ENCODE data around the gene IQGAP3.

The IQGAP3 gene

GRCh38 chr1:156508955-156509234 is 63.5 kb downstream of the IQGAP3 start:
- TF ChIP-seq, protein P1, sequence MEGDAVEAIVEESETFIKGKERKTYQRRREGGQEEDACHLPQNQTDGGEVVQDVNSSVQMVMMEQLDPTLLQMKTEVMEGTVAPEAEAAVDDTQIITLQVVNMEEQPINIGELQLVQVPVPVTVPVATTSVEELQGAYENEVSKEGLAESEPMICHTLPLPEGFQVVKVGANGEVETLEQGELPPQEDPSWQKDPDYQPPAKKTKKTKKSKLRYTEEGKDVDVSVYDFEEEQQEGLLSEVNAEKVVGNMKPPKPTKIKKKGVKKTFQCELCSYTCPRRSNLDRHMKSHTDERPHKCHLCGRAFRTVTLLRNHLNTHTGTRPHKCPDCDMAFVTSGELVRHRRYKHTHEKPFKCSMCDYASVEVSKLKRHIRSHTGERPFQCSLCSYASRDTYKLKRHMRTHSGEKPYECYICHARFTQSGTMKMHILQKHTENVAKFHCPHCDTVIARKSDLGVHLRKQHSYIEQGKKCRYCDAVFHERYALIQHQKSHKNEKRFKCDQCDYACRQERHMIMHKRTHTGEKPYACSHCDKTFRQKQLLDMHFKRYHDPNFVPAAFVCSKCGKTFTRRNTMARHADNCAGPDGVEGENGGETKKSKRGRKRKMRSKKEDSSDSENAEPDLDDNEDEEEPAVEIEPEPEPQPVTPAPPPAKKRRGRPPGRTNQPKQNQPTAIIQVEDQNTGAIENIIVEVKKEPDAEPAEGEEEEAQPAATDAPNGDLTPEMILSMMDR (IDR thresholded peaks at IDR 0.05; ENCODE audit: control insufficient read depth, insufficient read depth, low read depth, low read length, missing control alignments), result no peak

DNA sequence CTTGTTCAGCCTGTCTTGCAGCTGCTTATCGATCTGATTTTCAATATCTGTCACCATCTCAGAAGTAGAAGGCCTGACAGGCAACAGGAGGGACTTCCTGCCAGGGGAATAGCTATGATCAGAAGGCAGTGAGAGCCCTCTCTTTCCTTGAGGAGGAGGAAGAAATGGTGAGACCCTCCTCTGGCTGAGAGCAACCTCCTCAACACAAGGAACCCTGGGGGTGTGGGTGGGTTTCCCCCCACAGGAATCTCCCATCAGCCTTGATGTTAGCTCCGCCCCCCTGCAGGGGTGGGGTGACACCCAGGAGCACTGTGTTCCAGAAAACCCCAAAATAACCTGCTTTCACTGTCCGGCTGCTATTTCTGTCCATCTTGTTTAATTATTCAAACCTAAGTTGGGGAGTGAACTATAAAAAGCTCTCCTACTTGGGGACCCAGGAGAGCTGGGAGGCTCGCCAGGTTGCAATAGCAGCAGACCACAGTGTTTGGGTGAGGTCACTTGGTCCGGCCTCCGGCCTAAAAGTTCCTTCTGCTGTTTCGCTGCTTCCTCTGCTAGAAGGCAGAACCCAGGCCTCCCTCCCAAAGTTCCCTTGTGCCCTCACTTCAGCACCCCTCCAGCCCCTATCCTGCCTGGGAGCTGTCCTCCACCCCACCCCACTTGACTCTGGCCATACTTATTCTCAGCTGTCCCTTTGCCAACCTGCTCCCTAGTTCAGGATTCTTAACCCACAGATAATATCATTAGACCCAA is 64.0 kb downstream of the IQGAP3 start:
- TF ChIP-seq, protein P1 (IDR thresholded peaks at IDR 0.05; ENCODE audit: control insufficient read depth, insufficient read depth, low read depth, low read length, missing control alignments), result no peak
- no peak for DNase-seq (ENCODE audit: low read depth)
- no peak overlapping the region for H3K4me3 ChIP-seq (ENCODE audit: control insufficient read depth, low read depth, low read length)

More at GRCh38 chr1:156508955-156509234, 63.5 kb downstream of the IQGAP3 start:
- no peak for DNase-seq (ENCODE audit: low read depth)
- no peak overlapping the region for H3K4me3 ChIP-seq (ENCODE audit: control insufficient read depth, low read depth, low read length)

DNA sequence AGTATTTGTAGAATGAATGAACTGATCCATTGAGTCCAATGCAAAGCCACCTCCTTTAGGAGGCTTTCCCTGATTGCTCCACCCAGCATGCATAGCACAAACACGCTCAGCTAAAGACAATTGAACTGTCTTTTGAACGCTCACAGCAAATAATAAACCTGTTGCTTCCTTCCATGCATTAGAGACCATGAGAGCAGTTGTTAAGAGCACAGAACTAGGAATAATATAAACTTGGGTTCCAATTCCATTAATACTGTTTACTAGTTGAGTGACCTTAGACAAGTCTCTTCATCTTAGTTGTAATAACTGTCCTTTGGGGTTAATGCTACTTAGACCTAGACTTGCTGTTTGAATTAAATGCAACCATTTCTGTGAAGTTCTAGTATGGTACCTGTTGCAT is 65.9 kb downstream of the IQGAP3 start:
- no peak overlapping the region for H3K4me3 ChIP-seq (ENCODE audit: control insufficient read depth, low read depth, low read length)
- TF ChIP-seq, protein P1 (IDR thresholded peaks at IDR 0.05; ENCODE audit: control insufficient read depth, insufficient read depth, low read depth, low read length, missing control alignments), result no peak
- DNase-seq (ENCODE audit: low read depth), result no peak

GRCh38 chr1:156505679-156506298 is 66.6 kb downstream of the IQGAP3 start:
- H3K4me3 ChIP-seq (ENCODE audit: control insufficient read depth, low read depth, low read length), result no peak overlapping the region; the same call in 1 of the 2 replicates
- TF ChIP-seq, protein P1 (IDR thresholded peaks at IDR 0.05; ENCODE audit: control insufficient read depth, insufficient read depth, low read depth, low read length, missing control alignments), result no peak

GRCh38 chr1:156504821-156505678 is 67.3 kb downstream of the IQGAP3 start:
- DNase-seq (ENCODE audit: low read depth), result peak; percentile 97
- peak overlapping the region; percentile 33 for H3K4me3 ChIP-seq (ENCODE audit: control insufficient read depth, low read depth, low read length)
- TF ChIP-seq, protein P1 (IDR thresholded peaks at IDR 0.05; ENCODE audit: control insufficient read depth, insufficient read depth, low read depth, low read length, missing control alignments), result no peak

More at GRCh38 chr1:156505679-156506298, 66.6 kb downstream of the IQGAP3 start:
- no peak for DNase-seq (ENCODE audit: low read depth)

DNA sequence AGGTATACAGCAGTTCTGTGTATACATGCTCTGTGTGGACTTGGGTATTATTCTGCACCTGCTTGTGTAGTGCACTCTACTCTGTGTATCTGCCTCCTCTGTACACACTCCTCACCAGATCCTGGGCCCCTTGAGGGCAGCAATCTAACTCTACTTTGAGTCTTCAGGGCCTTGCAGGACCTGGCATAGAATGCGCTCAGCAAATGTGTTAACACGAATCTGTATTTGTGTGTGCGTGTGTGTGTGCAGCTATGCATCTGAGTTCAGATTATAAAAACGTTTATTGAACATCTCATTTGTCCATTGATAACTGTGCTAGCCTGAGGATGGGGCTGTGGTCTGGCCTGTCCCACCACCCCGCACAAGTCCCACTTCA is 67.9 kb downstream of the IQGAP3 start:
- no peak for DNase-seq (ENCODE audit: low read depth)
- H3K4me3 ChIP-seq (ENCODE audit: control insufficient read depth, low read depth, low read length), result peak overlapping the region; percentile 33
- TF ChIP-seq, protein P1 (IDR thresholded peaks at IDR 0.05; ENCODE audit: control insufficient read depth, insufficient read depth, low read depth, low read length, missing control alignments), result no peak
